PFSK-1 (cell line): ENCODE measurements around the gene TPD52L2.

ENCODE experiments used
- FOXP2 ChIP-seq: optimal IDR thresholded peaks from 2 replicates; pipeline ENCODE3; 2011; ENCODE audit warnings: borderline replicate concordance, control low read depth, inconsistent platforms; ENCODE audit not compliant: insufficient read depth; ENCODE audit errors: extremely low read length, extremely low read depth
- POLR2AphosphoS5 ChIP-seq: IDR thresholded peaks from 2 replicates; pipeline ENCODE4 v1.6.1; 2012; ENCODE audit warnings: low read depth, mild to moderate bottlenecking, control low read depth, low read length, moderate library complexity
- SIN3A ChIP-seq: IDR thresholded peaks from 2 replicates; pipeline ENCODE4 v1.6.1; 2012; ENCODE audit warnings: mild to moderate bottlenecking, low read length, moderate library complexity, borderline replicate concordance; ENCODE audit not compliant: insufficient read depth
- TAF1 ChIP-seq: IDR thresholded peaks from 2 replicates; pipeline ENCODE4 v1.6.1; 2012; ENCODE audit warnings: low read length, control low read depth, borderline replicate concordance; ENCODE audit not compliant: insufficient read depth
- TF ChIP-seq, protein P1 (sequence below), 2 experiments: IDR thresholded peaks; 2 replicates each; pipeline versions ENCODE4 v1.6.1 to v1.8.0; 2011 to 2012; ENCODE audit warnings: low read depth in 2 of 2, low read length in 2 of 2, control low read depth in 1 of 2, inconsistent platforms in 1 of 2, mild to moderate bottlenecking in 1 of 2, moderate library complexity in 1 of 2; ENCODE audit not compliant: insufficient read depth in 1 of 2

Gene TPD52L2

DNA sequence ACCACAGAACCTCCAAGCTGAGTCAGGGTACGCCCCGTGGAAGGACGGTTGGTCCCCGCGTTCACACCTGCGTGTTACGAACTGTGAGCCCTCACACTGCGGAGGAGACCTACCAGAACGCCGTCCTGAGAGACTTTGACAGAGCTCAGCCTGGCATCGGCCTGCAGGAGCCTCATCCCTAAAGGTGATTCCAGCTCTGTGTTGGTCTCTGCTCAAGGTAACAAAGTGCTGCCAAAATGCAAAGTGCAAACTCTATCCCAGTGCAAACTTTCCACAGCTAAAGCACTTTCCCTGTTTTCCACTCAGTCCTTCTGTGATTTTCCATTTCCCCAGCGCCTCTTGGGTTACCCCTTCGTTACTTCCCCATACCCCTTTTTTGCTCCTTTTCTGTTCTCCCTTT is 25.4 kb upstream of the TPD52L2 start:
- TF ChIP-seq, protein P1, sequence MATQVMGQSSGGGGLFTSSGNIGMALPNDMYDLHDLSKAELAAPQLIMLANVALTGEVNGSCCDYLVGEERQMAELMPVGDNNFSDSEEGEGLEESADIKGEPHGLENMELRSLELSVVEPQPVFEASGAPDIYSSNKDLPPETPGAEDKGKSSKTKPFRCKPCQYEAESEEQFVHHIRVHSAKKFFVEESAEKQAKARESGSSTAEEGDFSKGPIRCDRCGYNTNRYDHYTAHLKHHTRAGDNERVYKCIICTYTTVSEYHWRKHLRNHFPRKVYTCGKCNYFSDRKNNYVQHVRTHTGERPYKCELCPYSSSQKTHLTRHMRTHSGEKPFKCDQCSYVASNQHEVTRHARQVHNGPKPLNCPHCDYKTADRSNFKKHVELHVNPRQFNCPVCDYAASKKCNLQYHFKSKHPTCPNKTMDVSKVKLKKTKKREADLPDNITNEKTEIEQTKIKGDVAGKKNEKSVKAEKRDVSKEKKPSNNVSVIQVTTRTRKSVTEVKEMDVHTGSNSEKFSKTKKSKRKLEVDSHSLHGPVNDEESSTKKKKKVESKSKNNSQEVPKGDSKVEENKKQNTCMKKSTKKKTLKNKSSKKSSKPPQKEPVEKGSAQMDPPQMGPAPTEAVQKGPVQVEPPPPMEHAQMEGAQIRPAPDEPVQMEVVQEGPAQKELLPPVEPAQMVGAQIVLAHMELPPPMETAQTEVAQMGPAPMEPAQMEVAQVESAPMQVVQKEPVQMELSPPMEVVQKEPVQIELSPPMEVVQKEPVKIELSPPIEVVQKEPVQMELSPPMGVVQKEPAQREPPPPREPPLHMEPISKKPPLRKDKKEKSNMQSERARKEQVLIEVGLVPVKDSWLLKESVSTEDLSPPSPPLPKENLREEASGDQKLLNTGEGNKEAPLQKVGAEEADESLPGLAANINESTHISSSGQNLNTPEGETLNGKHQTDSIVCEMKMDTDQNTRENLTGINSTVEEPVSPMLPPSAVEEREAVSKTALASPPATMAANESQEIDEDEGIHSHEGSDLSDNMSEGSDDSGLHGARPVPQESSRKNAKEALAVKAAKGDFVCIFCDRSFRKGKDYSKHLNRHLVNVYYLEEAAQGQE (IDR thresholded peaks at IDR 0.05; ENCODE audit: insufficient read depth in 1 of 2, low read depth in 2 of 2, low read length in 2 of 2), result no peak
- TF ChIP-seq SIN3A (no peak), TAF1 (no peak), FOXP2 (no peak), POLR2AphosphoS5 (no peak)

DNA sequence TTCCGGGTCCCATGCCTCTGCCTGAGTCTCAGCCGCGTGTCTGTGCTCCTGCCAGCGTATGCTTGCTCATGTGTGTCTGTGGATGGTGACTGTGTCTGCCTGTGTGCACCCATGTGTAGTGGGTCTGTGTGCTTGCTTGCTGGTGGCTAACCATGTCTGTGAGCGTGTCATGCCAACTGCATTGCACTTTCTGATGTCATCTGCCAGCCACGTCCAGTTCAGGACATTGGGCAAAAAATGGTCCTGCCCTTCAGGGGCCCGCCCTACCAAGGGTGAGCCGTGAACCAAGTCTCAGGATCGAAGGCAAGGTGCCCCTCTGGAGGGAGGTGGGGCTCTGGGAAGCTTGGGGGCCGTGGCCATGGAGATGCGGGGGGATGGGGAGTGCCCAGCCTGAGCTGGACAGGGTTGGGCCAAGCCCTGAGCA is 24.7 kb upstream of the TPD52L2 start:
- TF ChIP-seq FOXP2 (no peak), POLR2AphosphoS5 (no peak), SIN3A (no peak), TAF1 (no peak)
- TF ChIP-seq, protein P1 (IDR thresholded peaks at IDR 0.05; ENCODE audit: insufficient read depth in 1 of 2, low read depth in 2 of 2, low read length in 2 of 2), result no peak

DNA sequence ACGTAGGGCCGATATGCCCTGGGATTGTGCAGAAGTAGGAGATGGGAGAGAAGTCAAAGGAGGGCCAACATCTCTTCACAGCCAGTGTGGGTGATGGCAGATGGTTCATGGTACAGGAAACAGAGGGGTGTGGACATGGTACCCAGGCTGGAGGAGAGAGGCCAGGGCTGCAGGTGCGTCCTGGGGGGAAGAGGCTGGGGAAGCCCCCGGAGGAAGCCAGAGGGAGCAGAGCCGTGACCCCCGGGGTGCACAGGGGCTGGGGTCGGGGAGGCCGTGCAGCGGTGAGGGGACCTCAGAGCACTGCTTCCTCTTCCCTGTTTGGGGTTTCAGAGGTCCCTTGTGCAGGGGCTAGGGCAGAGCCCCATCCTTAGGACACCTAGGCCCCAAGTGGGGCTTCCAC is 22.8 kb upstream of the TPD52L2 start:
- TF ChIP-seq POLR2AphosphoS5 (no peak), SIN3A (no peak), FOXP2 (no peak), TAF1 (no peak)
- TF ChIP-seq, protein P1 (IDR thresholded peaks at IDR 0.05; ENCODE audit: insufficient read depth in 1 of 2, low read depth in 2 of 2, low read length in 2 of 2), result no peak

DNA sequence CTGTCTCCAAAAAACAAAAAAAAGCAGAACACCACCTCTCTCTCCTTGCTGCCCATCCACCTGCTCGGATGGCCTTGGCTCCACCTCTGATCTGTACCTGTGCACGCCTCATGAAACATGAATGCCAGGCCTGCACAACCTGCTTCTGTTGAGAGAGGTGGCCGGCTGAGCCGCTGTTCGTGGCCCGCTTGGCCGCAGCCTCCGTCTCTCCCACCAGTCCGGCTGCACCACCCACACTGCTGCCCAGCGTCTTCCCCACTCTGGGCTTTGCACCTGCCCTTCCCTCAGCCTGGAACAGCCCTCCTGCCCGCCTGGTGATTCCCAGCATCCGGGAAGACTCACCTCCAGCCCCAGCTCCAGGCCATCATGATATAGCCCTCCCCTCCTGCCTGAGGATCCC is 21.8 kb upstream of the TPD52L2 start:
- TF ChIP-seq TAF1 (no peak), SIN3A (no peak), FOXP2 (no peak), POLR2AphosphoS5 (no peak)
- TF ChIP-seq, protein P1 (IDR thresholded peaks at IDR 0.05; ENCODE audit: insufficient read depth in 1 of 2, low read depth in 2 of 2, low read length in 2 of 2), result no peak

DNA sequence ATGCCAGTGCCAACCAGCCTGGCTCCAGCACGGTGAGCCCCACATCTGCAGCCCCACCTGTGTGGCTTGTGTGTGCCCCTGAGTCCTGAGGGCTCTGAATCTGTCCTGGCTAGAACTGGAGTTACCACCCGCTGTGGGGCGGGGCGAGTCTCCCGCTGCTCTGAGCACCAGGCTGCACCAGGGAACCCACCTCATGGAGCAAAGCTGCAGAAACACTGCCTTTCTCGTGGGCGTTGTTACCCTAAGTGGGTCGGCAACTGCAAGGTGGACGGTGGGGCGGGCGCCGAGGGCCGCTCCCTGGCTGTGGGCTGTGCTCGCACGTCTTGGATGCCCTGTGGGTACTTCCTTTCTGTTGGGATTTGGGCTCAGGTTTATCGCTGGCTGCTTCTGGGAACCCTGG is 21.3 kb upstream of the TPD52L2 start:
- TF ChIP-seq TAF1 (no peak), POLR2AphosphoS5 (no peak), SIN3A (no peak), FOXP2 (no peak)
- TF ChIP-seq, protein P1 (IDR thresholded peaks at IDR 0.05; ENCODE audit: insufficient read depth in 1 of 2, low read depth in 2 of 2, low read length in 2 of 2), result no peak
